HG03066 (cell line): ENCODE results near the gene C2CD2.

ENCODE experiments used
- ATAC-seq: cut with Tn5 transposase; IDR thresholded peaks from one replicate; pipeline ENCODE4 v1.9.1; 2021; ENCODE audit warnings: low read depth; ENCODE audit not compliant: unreplicated experiment

Gene C2CD2

GRCh38 chr21:41916888-41917433 lies 36.9 kb downstream of the C2CD2 start:
- ATAC-seq = no peak

GRCh38 chr21:41914965-41915364 lies 38.9 kb downstream of the C2CD2 start:
- ATAC-seq = no peak

- no peak for ATAC-seq
Measured at GRCh38 chr21:41914358-41914757, 39.5 kb downstream of the C2CD2 start.

- ATAC-seq = no peak
Measured at GRCh38 chr21:41913230-41913629, 40.6 kb downstream of the C2CD2 start.

- ATAC-seq = no peak
Measured at GRCh38 chr21:41908829-41909228, 45.0 kb downstream of the C2CD2 start.

GRCh38 chr21:41907496-41908258 lies 46.1 kb downstream of the C2CD2 start:
- no peak for ATAC-seq

- no peak for ATAC-seq
Measured at GRCh38 chr21:41906770-41907169, 47.0 kb downstream of the C2CD2 start.

GRCh38 chr21:41903559-41904351 lies 50.1 kb downstream of the C2CD2 start:
- ATAC-seq = no peak

- no peak for ATAC-seq
Measured at GRCh38 chr21:41902946-41903345, 50.9 kb downstream of the C2CD2 start.

- no peak for ATAC-seq
Measured at GRCh38 chr21:41901782-41902181, 52.0 kb downstream of the C2CD2 start.

GRCh38 chr21:41901099-41901498 lies 52.7 kb downstream of the C2CD2 start:
- no peak for ATAC-seq

GRCh38 chr21:41900401-41900800 lies 53.4 kb downstream of the C2CD2 start:
- no peak for ATAC-seq

- no peak for ATAC-seq
Measured at GRCh38 chr21:41899426-41900202, 54.2 kb downstream of the C2CD2 start.

GRCh38 chr21:41898998-41899397 lies 54.8 kb downstream of the C2CD2 start:
- no peak for ATAC-seq

GRCh38 chr21:41897700-41898099 lies 56.1 kb downstream of the C2CD2 start:
- ATAC-seq = no peak

GRCh38 chr21:41897047-41897669 lies 56.7 kb downstream of the C2CD2 start:
- ATAC-seq = no peak

- no peak for ATAC-seq
Measured at GRCh38 chr21:41895643-41896493, 58.0 kb downstream of the C2CD2 start.

GRCh38 chr21:41894922-41895557 lies 58.8 kb downstream of the C2CD2 start:
- ATAC-seq = no peak

- no peak for ATAC-seq
Measured at GRCh38 chr21:41894511-41894910, 59.3 kb downstream of the C2CD2 start.
